AG09319 (cell line): Measurements from ENCODE around the gene TOP2B.

Experiments
- DNase-seq: peaks from one replicate; pipeline ENCODE4 v3.0.0-alpha.2; 2010; ENCODE audit warnings: low read depth; ENCODE audit errors: extremely low read depth
- CTCF ChIP-seq: IDR thresholded peaks from 2 replicates; pipeline ENCODE4 v1.5.1; 2011; ENCODE audit warnings: low read depth, mild to moderate bottlenecking, inconsistent platforms, low read length, moderate library complexity

TOP2B gene

GRCh38 chr3:25594007-25594502, 70.7 kb downstream of the TOP2B start:
- DNase-seq = peak; percentile 66
- TF ChIP-seq CTCF = peak; percentile 67

- TF ChIP-seq CTCF = no peak
- no peak for DNase-seq
These were observed 71.7 kb downstream of the TOP2B start for GRCh38 chr3:25593001-25593400.

- DNase-seq = peak; percentile 37
- peak; percentile 27 for TF ChIP-seq CTCF
These were observed 72.2 kb downstream of the TOP2B start for GRCh38 chr3:25592510-25592968.

GRCh38 chr3:25589783-25590258, 74.9 kb downstream of the TOP2B start:
- DNase-seq = no peak
- no peak for TF ChIP-seq CTCF

DNA sequence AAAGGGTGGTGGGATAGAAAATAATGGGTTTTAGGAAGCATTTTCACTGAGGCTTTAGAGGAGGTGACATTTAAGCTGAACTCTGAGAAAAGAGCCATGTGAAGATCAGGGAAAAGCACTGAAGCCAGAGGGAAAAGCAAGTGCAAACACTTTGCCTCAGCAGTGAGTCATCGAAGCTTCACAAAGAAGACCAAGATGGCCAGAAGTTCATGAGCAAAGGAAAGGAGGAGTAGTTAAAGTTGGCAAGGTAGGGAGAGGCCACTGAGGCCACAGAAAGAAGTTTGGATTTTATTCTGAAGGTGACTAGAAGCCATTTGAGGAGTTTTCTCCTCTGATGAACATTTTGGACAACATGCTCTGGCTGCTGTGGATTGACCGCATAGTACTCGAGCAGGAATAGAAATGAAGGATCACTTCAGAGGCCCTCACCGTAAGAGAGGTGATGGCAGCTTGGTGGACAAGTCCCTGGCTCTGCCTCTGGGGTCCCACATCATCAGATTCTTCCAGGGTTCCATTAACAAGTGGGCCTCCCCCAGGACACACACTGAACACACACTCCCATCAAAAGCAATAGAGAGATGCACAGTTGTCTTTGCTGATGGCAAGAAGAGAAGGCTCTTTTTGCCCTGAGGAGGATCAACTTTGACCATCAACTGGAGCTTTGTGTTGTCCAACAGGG, 75.5 kb downstream of the TOP2B start:
- TF ChIP-seq CTCF = no peak
- no peak for DNase-seq

GRCh38 chr3:25588441-25589103, 76.1 kb downstream of the TOP2B start:
- DNase-seq = no peak
- TF ChIP-seq CTCF = no peak

- DNase-seq = no peak
- TF ChIP-seq CTCF = no peak
These were observed 76.7 kb downstream of the TOP2B start for GRCh38 chr3:25587975-25588374.
